Smooth muscle cell of the brain vasculature (primary cell): Measurements from ENCODE around the gene WRNIP1.

ENCODE experiments used
- DNase-seq: peaks from one replicate; pipeline ENCODE4 v3.0.0-alpha.2; 2012; ENCODE audit warnings: low read depth, low spot score

WRNIP1 gene

DNA sequence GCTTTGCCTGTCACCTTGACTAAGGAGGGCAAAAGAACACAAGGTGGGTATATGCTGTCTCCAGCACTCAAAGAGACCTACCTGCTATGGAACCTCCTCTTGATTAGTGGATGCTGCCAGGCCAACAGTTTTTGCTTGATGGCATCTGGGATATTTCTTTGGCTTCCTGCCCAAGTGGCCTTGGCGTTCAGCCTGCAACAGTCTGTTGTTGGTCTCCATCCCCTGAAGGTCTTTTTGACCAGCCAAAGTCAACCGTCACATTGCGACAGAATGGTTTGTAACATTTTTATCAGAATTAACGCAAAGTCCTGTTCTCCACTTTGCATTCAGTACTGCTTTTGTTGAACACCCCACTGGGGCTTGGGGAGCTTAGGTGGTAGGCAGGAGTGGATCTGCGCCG lies 39.3 kb downstream of the WRNIP1 start:
- no peak for DNase-seq

DNA sequence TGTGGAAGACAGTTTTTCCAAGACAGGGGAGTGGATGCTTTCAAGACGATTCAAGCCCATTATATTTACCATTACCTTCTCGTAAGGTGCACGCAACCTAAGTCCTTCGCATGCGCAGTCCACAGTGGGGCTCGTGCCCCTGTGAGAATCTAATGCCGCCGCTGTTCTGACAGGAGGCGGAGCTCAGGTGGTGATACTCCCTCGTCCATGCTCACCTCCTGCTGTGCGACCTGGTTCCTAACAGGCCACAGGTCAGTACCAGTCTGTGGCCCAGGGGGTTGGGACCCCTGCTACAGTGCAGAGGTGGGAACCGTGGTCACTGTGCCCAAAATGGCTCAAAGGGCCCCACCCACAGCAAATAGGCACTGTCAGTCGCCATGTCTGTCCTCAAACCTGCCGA lies 39.8 kb downstream of the WRNIP1 start:
- DNase-seq = no peak

DNA sequence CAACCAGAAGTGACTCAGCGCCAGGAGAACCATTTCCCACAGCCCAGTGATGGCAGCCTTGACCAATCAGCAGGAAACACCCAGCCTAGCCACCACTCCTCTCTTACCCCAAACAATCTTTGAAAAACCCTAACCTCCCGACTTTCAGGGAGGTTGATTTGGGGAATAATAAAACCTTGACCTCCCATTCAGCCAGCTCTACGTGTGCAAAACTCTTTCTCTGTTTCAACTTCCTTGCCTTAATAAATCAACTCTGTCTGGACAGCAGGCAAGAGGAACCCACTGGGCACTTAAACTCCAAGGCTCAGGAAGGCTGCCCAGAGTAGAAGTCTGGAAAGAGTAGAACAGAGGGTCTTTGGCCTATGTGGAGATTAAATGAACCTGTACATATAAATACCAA lies 41.5 kb downstream of the WRNIP1 start:
- no peak for DNase-seq

DNA sequence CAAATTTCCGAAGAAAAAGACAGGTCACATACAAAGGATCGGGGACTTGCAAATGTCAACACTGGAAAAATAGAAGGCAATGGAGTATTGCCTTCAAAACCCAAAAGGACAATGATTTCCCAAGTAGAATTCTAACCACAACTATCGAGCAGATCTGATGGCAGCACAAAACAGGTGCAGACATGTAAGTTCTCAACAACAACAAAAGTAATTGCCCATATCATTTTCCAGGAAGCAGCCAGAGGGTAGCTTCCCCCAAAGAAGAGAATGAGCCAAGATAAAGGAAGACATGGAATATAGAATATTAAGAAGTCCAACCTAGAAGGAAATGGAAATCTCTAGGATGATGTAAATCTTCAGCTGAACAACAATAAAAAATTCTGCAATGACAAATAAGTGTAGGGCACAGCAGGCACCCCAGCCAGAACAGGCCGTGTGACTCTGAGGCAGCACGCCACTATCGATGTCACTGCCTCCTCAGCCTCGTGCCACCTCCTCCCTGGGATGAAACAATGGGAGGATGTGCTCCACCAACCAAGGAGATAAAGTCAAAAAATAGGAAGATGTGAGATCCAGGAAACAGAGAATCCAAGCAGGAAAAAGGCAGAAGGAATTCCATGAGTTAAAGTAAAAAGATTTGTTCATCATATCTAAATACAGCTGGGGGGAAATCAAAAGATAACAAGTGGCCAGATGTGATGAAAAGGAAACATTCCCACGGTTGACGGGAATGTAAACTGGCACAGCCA lies 42.3 kb downstream of the WRNIP1 start:
- DNase-seq = no peak

DNA sequence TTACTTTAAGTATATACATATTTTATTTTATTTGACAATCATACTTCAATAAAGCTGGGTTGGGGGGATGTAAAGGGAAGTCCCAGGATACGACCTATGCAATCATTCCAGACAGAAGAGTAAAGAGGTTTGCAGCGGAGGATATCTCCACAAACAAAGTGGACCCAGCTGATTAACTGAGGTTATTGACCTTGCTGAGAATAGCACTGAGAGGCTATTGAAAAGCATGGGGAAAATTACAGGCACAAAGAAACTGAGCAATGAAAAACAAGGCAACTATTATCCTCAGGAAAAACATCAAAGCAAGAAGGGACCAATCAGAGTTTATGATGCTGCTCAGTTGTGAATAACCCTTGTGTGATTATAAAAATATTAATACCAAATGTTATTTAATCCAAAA lies 43.8 kb downstream of the WRNIP1 start:
- DNase-seq = no peak

DNA sequence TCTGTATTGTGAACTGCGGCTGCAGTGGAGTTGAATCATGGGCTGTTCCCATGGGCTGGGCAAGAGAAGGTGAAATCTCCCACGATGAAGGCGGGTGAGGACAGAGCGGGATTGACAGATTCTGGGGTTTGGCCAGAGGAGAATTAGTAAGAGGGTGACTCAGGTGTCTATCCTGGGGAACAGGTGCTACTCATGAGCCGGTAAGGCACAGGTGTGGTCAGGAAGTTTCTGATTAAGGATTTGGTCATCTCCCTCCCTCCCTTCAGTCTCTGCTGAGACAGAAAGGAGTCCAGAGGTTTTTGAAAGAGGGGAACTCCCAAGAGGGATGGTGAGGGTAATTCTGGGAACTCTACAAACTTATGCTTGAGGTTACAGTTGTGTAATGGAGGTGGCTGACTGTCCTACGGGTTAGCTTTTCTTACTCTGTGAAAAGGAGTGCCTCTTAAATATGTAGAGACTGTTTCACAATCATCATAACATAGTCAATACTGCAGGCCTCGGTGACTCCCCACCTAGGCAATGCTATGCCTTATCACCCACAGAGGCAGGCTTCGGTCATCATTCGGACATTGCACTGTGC lies 45.0 kb downstream of the WRNIP1 start:
- DNase-seq = no peak

DNA sequence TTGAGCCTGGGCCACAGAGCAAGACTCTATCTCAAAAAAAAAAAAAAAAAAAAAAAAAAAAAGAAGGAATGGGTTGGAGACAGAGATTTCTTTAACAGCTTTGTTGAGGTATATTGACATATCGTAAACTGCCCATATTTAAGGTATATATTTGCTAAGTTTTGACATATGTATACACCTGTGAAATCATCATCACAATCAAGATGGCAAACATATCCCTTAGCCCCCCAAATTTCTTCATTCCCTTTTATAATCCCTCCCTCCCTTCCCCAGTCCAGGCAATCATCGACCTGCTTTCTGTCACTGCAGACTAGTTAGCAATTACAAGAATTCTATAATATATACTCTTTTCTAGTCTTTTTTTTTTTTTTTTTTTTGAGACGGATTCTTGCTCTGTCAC lies 47.5 kb downstream of the WRNIP1 start:
- no peak for DNase-seq

DNA sequence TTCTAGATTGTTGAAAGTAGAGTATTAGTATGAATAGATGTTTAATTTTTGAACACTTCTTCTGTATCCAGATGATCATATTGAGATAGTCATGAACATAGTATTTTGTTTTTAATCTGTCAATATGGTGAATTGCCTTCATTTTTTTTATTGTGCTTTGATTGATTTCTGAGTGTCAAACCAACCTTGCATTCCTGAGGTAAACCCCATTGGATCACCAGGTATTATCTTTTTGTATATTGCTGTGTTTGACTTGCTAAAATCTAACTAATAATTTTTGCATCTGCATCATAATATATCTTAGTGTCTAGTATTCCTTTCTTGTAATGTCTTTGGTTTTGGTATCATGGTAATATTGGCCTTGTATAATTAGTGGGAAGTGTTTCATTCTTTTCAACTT lies 51.0 kb downstream of the WRNIP1 start:
- DNase-seq = no peak

DNA sequence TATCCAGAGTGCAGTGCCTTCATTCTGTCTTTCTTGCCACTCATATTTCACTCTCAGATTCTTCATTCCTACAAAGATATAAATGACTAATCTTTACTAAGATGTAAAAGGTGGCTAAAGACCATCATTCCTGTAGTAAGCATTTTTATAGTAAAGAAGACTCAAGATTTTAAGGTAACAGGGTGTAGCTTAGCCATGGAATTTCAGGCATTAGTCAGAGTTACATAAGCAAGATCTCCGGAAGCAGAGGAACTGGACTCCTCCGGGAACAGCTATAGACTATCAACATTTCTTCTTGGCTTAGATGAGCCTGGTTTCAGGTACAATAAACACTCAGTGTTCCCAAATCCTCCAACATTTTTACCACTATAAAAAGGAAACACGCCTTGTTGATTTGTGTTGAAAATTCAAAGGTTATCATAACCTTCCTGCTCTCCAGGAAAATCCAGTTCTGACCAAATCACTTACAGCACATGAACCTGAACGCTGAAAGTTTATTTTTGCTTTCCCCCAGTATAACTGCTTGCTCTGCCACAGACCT lies 52.8 kb downstream of the WRNIP1 start:
- no peak for DNase-seq

DNA sequence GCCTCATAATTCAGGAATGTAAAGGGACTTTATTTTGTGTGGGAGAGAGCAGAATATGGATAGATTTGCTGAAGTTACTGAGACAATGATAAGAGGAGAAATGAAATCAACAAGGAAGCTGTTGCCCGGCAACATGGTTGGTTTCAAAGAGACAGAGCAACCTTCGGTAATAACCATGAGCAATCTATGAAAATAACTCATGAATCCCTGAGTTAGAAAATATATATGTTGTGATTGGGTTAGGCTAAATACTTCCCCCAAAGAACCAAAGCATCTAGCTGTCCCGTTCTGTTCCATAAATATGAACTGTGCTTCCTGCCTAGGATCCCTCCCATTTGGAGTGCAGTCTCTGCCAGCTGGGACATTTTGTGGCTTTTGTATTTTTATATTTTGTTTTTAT lies 53.4 kb downstream of the WRNIP1 start:
- DNase-seq = no peak

DNA sequence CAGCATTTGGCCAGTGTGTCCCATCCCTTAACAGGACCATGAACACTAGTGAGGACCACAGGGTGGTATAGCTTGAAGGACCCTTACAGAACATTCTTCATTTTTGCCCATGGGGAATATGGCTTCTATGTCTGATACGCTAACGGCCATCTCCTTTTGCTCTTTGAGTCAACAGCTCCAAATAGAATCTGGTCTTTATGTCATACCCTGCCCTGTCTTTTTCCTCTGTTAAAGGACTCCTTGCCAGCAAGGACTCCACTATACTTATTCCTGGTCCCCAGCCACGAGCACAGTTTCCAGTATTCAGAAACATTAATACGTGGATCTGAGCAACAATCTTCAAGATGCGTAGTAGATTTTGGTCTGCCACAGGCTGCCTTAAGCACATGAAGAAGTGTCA lies 53.9 kb downstream of the WRNIP1 start:
- no peak for DNase-seq

DNA sequence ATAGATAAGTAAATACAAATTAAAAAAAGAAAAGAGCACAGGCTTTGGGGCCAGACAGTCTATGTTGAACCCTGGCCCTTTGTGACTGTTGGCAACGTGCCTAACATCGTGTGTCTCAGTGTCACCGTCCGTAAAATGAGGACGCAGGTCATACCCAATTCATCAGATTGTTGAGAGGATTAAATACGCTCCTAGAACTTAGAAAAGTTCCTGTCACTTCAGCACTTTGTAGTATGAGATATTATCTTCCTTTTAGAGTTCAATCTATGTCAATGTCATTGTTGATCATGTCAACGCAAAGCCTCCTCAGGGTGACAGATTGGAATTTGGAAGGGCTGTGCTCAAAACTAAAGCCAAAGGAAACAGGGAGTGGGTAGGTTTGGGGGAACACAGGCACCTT lies 54.8 kb downstream of the WRNIP1 start:
- no peak for DNase-seq

DNA sequence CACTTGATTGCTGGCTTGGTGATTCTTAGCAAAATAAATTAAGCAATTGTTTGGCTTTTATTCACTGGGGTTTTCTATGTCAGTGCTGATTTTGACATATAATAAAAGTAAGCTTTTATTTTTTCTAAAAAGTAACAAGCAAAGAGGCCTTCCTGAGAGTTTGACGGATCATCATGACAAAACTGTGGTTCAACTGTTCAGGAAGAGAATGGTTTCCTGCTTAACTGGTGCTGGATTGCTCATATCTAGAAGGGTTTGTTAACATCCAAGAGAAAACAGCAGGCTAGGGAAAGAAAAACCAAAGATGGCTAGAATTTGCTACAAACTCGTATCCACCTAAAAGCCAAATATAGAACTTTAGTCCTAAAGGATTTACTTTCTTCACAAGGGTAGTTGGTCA lies 55.2 kb downstream of the WRNIP1 start:
- DNase-seq = no peak

DNA sequence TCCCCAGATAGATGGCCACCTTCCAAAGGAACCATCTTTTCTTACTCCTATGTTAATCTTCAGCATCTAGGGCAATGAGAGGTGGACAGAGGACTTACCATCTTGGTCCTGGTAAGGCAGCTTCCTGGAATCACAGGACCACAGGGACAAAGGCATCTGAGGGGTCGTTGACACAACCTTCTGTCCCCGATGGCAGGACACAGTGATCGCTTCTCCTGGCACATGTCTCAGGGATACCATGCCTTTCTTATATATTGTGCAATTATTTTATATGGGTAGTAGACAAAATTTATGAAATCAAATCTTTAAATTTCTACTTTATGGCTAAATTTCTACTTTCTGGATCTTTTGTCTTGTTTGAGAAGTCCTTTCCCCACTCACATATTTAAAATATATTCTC lies 56.4 kb downstream of the WRNIP1 start:
- DNase-seq = no peak

DNA sequence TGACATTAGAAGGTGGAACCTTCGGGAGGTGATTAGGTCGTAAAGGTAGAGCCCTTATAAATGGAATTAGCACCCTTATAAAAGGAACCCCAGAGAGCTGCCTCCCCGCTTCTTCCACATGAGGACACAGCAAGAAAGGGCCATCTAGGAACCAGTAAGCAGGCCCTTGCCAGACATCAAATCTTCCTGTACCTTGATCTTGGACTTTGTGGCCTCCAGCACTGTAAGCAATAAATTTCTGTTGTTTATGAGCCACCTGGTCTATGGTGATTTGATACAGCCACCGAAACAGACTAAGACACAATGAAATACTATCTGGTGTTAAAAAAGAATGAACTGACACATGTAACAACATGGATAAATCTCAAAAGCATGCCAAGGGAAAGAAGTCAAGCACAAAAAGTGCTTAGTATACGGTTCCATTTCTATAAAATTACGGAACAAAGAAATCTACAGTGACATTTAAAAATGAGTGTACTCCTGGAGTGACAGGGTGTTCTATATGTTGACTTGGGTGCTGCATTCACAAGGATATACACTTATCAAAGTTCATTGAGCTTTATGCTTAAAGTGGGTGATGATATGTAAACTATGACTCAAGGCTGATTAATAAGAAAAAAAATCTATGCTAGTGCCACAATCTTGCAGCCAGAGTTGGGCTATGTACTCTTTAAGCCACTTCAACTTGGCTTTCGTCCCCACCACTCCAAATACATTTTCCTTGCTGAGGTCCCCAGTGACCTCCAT lies 58.1 kb downstream of the WRNIP1 start:
- DNase-seq = no peak

DNA sequence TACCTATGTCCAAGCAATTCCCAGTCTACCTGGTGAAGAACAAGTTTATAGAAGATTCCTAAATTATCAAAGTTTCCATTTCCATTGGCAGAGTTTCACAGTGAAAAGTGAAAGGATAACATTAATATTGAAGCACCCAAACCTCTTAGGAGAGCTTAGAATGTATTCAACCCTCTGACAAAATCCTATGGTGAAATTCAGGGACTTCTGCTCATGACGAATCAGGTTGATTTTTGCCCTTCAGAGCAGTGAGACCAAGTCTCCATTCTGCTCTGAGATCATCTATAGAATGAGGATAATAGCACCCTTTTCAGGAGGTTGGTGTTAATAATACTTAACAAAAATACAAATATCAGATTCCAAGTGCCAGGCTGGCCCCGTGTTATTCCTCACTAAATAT lies 60.9 kb downstream of the WRNIP1 start:
- no peak for DNase-seq

DNA sequence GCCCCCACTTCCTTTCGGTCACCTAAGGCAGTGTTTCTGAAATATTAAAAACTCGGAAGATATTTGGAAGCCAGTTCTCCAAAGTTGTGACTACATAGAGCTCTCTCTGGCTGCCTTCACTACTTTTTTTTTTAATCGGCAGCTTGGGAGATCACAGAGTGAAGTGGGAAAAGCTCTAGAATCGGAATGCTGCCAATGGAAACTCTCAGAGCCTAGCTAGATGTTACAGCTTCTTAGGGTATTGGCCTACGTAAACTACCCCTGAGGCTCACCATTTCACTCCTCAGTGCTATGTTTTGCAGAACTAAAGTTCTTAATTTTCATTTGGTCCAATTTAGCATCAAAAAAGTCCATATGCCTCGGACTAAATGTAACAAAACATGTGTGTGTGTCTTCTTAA lies 61.9 kb downstream of the WRNIP1 start:
- DNase-seq = no peak

DNA sequence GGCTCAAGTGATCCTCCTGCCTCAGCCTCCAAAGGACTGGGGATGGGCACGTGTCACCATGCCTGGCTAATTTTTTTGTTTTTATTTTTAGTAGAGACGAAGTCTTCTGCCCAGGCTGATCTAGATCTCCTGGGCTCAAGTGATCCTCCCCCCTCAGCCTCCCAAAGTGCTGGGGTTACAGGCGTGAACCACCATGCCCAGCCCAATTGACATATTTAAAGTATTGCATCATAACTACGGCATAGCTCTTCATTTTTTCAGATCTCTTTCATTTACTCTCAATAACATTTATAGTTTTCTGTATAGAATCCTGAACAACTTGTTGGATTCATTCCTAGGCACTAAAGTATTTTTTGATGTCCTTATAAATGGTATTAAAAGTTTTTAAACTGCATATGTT lies 63.4 kb downstream of the WRNIP1 start:
- DNase-seq = no peak

DNA sequence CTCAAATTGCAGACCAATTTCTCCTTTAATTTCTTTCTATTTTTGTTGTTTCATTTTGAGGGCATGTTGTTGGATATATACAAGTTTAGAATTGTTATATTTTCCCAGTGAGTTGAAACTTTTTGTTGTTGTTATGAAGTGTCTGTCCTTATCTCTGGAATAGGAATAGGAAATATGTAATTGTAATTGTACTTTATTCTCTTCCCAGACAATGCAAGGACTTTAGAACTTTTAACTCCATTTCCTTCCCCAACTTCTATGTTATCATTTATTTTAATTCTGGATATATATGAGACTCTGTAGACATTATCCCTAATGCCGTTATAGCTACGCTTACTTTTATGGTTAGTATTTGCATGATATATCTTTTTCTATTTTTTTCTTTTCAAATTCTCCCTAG lies 64.1 kb downstream of the WRNIP1 start:
- no peak for DNase-seq

DNA sequence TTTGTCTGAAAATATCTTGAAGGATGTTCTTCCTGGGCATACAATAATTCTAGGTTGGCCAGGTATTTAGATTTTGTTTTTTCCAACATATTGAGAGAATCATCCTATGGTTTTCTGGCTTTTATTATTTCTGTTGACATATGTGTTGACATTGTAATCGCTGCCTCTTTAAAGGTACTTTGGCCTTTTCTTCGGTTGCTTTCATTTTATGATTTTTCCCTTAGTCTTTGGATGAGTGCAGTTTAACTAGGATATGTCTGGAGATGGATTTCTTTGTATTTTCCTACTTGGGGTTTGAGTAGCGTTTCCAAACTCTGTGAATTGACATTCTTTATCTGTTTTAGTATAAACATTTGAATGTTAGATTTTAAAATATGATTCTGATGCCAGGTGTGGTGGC lies 65.0 kb downstream of the WRNIP1 start:
- no peak for DNase-seq

DNA sequence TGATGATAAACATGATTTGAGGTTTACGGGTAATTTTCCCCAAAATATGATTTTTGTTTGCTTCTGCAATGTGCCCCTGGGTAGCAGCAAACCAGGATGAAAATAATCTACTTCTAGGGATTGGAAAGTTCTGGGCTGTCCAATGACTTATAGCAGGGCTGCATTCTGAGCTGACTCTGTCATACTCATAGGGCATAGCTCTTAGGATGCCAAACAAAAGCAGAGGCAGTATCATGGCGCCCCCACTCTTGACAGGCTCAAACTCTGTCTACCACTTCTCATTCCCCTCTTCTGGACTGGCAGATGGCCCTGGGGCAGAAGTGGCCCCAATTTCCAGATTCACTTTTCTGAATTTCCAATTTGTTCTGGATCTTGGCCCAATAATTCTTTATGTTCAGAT lies 66.2 kb downstream of the WRNIP1 start:
- no peak for DNase-seq

DNA sequence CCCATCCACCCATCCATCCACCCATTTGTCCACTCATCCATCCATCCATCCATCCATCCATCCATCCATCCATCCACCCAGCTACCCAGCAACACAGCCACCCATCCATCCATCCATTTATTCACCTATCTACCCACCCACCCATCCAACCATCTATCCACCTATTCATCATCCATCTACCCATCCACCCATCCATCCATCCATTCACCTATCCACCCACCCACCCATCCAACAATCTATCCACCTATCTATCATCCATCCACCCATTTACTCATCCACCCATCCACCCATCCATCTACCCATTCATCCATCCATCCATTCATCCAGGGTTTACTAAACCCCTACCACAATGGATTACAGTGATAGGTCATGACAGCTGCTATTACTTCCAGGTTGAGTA lies 69.1 kb downstream of the WRNIP1 start:
- no peak for DNase-seq
